ENCODE results near the gene MTMR6. TPM values are rescaled to one million over a fixed set of nuclear protein-coding genes. Genes with fewer than 3 reads are reported as not detected.

MTMR6 gene
- total and polyA plus RNA-seq, 8 donors = 3.2 to 11.2 (median 7.9) TPM

- Histone ChIP-seq H3K4me3 (no peak overlapping the region), H3K27ac (no peak overlapping the region), H3K4me1 (no peaks in the 10 kb centered on the region), H3K27me3 (no peaks in the 10 kb centered on the region), H3K36me3 (peaks cover 0 to 30% (median 0%) of the 10 kb centered on the region in 3 donors), H3K9me3 (no peaks in the 10 kb centered on the region)
- 56 to 62% methylated on average over 5 of the region's 5 CpGs for WGBS, 2 donors
- DNase-seq (no peak), FAIRE-seq (peak; percentile 5), ATAC-seq (peak in 2 of 4 donors; percentile 34 to 38)
- intact Hi-C loops (cut with DNase I) = no loop called here
- no peak for TF ChIP-seq CTCF (IDR thresholded peaks at IDR 0.05)
Observed at GRCh38 chr13:25249001-25249543, 38.2 kb downstream of the MTMR6 start.

GRCh38 chr13:25248071-25248470 lies 39.2 kb downstream of the MTMR6 start:
- intact Hi-C loops (cut with DNase I) = no loop called here
- DNase-seq (no peak), ATAC-seq (no peak), FAIRE-seq (peak; percentile 51)
- Histone ChIP-seq H3K9me3 (no peaks in the 10 kb centered on the region), H3K4me1 (no peaks in the 10 kb centered on the region), H3K27ac (no peak overlapping the region), H3K36me3 (peaks cover 0 to 21% (median 0%) of the 10 kb centered on the region in 3 donors), H3K4me3 (no peak overlapping the region), H3K27me3 (no peaks in the 10 kb centered on the region)
- TF ChIP-seq CTCF (IDR thresholded peaks at IDR 0.05) = no peak
- WGBS, 2 donors = 84 to 91% methylated on average over 1 of the region's 1 CpG

GRCh38 chr13:25247360-25247759 lies 39.9 kb downstream of the MTMR6 start:
- no peak for ATAC-seq
- Histone ChIP-seq H3K9me3 (no peaks in the 10 kb centered on the region), H3K27ac (no peak overlapping the region), H3K4me3 (no peak overlapping the region), H3K4me1 (no peaks in the 10 kb centered on the region), H3K36me3 (peaks cover 0 to 21% (median 0%) of the 10 kb centered on the region in 3 donors), H3K27me3 (no peaks in the 10 kb centered on the region)
- no peak for DNase-seq
- TF ChIP-seq CTCF (IDR thresholded peaks at IDR 0.05) = no peak
- no peak for FAIRE-seq
- intact Hi-C loops (cut with DNase I) = no loop called here

- Histone ChIP-seq H3K4me3 (no peak overlapping the region), H3K36me3 (peaks cover 0 to 7% (median 0%) of the 10 kb centered on the region in 3 donors), H3K9me3 (no peaks in the 10 kb centered on the region), H3K4me1 (no peaks in the 10 kb centered on the region), H3K27ac (no peak overlapping the region), H3K27me3 (no peaks in the 10 kb centered on the region)
- ATAC-seq (no peak), FAIRE-seq (no peak), DNase-seq (no peak)
- 96% methylated on average over 6 of the region's 6 CpGs for whole genome bisulfite sequencing, 2 donors
- intact Hi-C loops (cut with DNase I) = no loop called here
- no peak for TF ChIP-seq CTCF (IDR thresholded peaks at IDR 0.05)
Observed at GRCh38 chr13:25244123-25244522, 43.2 kb downstream of the MTMR6 start.

GRCh38 chr13:25242956-25243355 lies 44.3 kb downstream of the MTMR6 start:
- no peaks in the 10 kb centered on the region for H3K4me1 ChIP-seq
- FAIRE-seq (no peak), DNase-seq (no peak), ATAC-seq (no peak)
- no peaks in the 10 kb centered on the region for H3K27me3 ChIP-seq
- intact Hi-C loops (cut with DNase I) = no loop called here
- TF ChIP-seq CTCF (IDR thresholded peaks at IDR 0.05) = no peak
- H3K4me3 ChIP-seq = no peak overlapping the region
- 77 to 79% methylated on average over 3 of the region's 3 CpGs for WGBS, 2 donors
- H3K27ac ChIP-seq = no peak overlapping the region
- H3K9me3 ChIP-seq = no peaks in the 10 kb centered on the region
- H3K36me3 ChIP-seq = no peaks in the 10 kb centered on the region
